GM23338 (cell line): Measurements from ENCODE around the gene C7orf25. TPM values are rescaled to one million over a fixed set of nuclear protein-coding genes. Genes with fewer than 3 reads are reported as not detected.

Experiments used
- ATAC-seq: fragments of 200-7000 bp; cut with Tn5 transposase; 3 replicates; pipeline ENCODE4 v1.9.1; 2020
- DNase-seq: peaks from one replicate; pipeline ENCODE4 v3.0.0-alpha.2; 2015; ENCODE audit warnings: low spot score
- H2AFZ ChIP-seq: fragments of 200-600 bp; sonication (generic); 2 replicates; pipeline ENCODE4 v1.8.0; 2016; ENCODE audit warnings: antibody characterized with exemption, mild to moderate bottlenecking, moderate library complexity
- H3F3A ChIP-seq: fragments of 200-600 bp; sonication (generic); replicated peaks from 2 replicates; pipeline ENCODE4 v1.8.0; 2017; ENCODE audit warnings: antibody characterized with exemption, mixed run types, low read depth
- H3K27ac ChIP-seq: fragments of 200-600 bp; sonication (generic); 2 replicates; pipeline ENCODE4 v1.6.1; 2016; ENCODE audit warnings: low read depth
- H3K27me3 ChIP-seq: fragments of 200-600 bp; sonication (generic); 2 replicates; pipeline ENCODE4 v1.8.0; 2016; ENCODE audit warnings: mild to moderate bottlenecking, mixed run types, moderate library complexity; ENCODE audit not compliant: insufficient read depth
- H3K36me3 ChIP-seq: fragments of 200-600 bp; sonication (generic); 2 replicates; pipeline ENCODE4 v1.8.0; 2016; ENCODE audit warnings: mild to moderate bottlenecking; ENCODE audit not compliant: insufficient read depth
- H3K4me1 ChIP-seq: fragments of 200-600 bp; sonication (generic); 2 replicates; pipeline ENCODE4 v1.8.0; 2016; ENCODE audit warnings: mild to moderate bottlenecking, moderate library complexity; ENCODE audit not compliant: insufficient read depth
- H3K4me2 ChIP-seq: fragments of 200-600 bp; sonication (generic); 2 replicates; pipeline ENCODE4 v1.7.1; 2017; ENCODE audit warnings: mixed run types
- H3K4me3 ChIP-seq: fragments of 200-600 bp; sonication (generic); 2 replicates; pipeline ENCODE4 v1.6.1; 2016; ENCODE audit warnings: mixed run types
- H3K79me2 ChIP-seq: fragments of 200-600 bp; sonication (generic); replicated peaks from 2 replicates; pipeline ENCODE4 v1.8.0; 2017; ENCODE audit warnings: mild to moderate bottlenecking; ENCODE audit not compliant: insufficient read depth
- H3K9me2 ChIP-seq: fragments of 200-600 bp; sonication (generic); 2 replicates; pipeline ENCODE4 v1.8.0; 2017; ENCODE audit not compliant: insufficient read depth
- H4K20me1 ChIP-seq: fragments of 200-600 bp; sonication (generic); replicated peaks from 2 replicates; pipeline ENCODE4 v1.8.0; 2017; ENCODE audit warnings: mild to moderate bottlenecking; ENCODE audit not compliant: insufficient read depth
- H3K27ac Mint-ChIP-seq: 2 replicates; pipeline ENCODE4 v1.8.0; 2020; ENCODE audit warnings: inconsistent platforms, mild to moderate bottlenecking, moderate library complexity, mixed read lengths
- H3K27me3 Mint-ChIP-seq: 3 replicates; pipeline ENCODE4 v1.8.0; 2022; ENCODE audit warnings: low read depth, mild to moderate bottlenecking, moderate library complexity, mixed read lengths, inconsistent platforms; ENCODE audit not compliant: insufficient read depth, poor library complexity
- H3K36me3 Mint-ChIP-seq: 3 replicates; pipeline ENCODE4 v1.8.0; 2021; ENCODE audit warnings: low read depth, mild to moderate bottlenecking, inconsistent platforms, moderate library complexity, mixed read lengths
- H3K4me1 Mint-ChIP-seq: 3 replicates; pipeline ENCODE4 v1.8.0; 2020; ENCODE audit warnings: mild to moderate bottlenecking, inconsistent platforms, mixed read lengths
- H3K4me3 Mint-ChIP-seq: 3 replicates; pipeline ENCODE4 v1.8.0; 2021; ENCODE audit warnings: moderate library complexity, mild to moderate bottlenecking, inconsistent platforms, mixed read lengths
- H3K9me3 Mint-ChIP-seq: 3 replicates; pipeline ENCODE4 v1.8.0; 2020; ENCODE audit warnings: moderate library complexity, mild to moderate bottlenecking, inconsistent platforms, mixed read lengths
- CREB1 ChIP-seq: fragments of 250-450 bp; sonication (Bioruptor Pico); IDR thresholded peaks from 2 replicates; pipeline ENCODE4 v1.5.0; 2020; ENCODE audit warnings: low read depth, mild to moderate bottlenecking, moderate library complexity
- JUNB ChIP-seq: IDR thresholded peaks from one replicate; pipeline ENCODE4 v1.6.1; 2016; ENCODE audit warnings: antibody characterized with exemption; ENCODE audit not compliant: unreplicated experiment
- STAT1 ChIP-seq: IDR thresholded peaks from one replicate; pipeline ENCODE4 v1.6.1; 2016; ENCODE audit warnings: antibody characterized with exemption; ENCODE audit not compliant: unreplicated experiment
- polyA plus RNA-seq: library from polyadenylated mRNA; unstranded; fragments of >200 nt; fragmentation: Nextera tagmentation; extraction: Ambion mirVana; gene quantifications from 2 replicates; pipeline ENCODE4 v1.2.1, GENCODE V29; 2016
- total RNA-seq: library from RNA; depleted of rRNA; stranded (reverse); fragments of >200 nt; shearing (Covaris generic); gene quantifications from 2 replicates; pipeline ENCODE4 v1.2.3, GENCODE V29; 2014
- TF ChIP-seq, protein P1 (sequence below): fragments of 250-450 bp; sonication (Bioruptor Pico); IDR thresholded peaks from 2 replicates; pipeline ENCODE4 v1.5.0; 2020; ENCODE audit warnings: mild to moderate bottlenecking, moderate library complexity
- TF ChIP-seq, protein P2 (sequence below), 2 experiments: fragments of 200-600 bp in 1 of 2; sonication (generic) in 1 of 2; conservative IDR thresholded peaks; 2 replicates each; pipeline versions ENCODE4 v1.5.1 to v1.6.1; 2016 to 2017; ENCODE audit warnings: antibody characterized with exemption in 2 of 2, low read depth in 2 of 2, mild to moderate bottlenecking in 2 of 2, moderate library complexity in 1 of 2

C7orf25 gene
- total and polyA plus RNA-seq, 2 experiments from 2014 or later: 1.7 to 8.7 TPM

DNA sequence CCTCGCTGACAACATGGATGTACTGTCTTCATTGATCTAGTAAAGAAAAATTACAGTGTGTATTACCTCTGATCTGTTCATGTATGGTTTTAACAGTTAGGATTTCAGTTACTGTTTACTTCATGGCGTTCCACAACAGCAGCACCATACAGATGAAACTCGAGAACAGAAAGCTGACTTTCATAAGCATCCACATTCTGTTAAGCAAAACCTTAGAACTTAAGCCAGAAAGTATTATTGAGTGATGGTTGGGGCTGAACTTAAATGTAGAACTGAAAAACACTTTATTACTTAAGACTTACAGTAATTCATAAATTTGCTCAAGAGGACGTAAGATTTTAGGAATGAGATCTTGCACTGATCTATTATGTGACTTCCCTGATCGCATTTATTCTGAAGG lies 24.0 kb upstream of the C7orf25 start:
- Histone ChIP-seq H3K4me1 (peaks cover 8% of the 10 kb centered on the region), H3K27me3 (no peaks in the 10 kb centered on the region), H3K36me3 (peaks cover 28% of the 10 kb centered on the region; the same call in 1 of the 2 replicates), H3F3A (no peaks in the 10 kb centered on the region; the same call in 1 of the 2 replicates), H3K27ac (no peak overlapping the region), H3K9me2 (no peaks in the 10 kb centered on the region), H2AFZ (no peak overlapping the region), H3K4me2 (no peak overlapping the region), H4K20me1 (peaks cover 26% of the 10 kb centered on the region), H3K79me2 (peaks cover 51% of the 10 kb centered on the region), H3K4me3 (no peak overlapping the region)
- ATAC-seq (no peak), DNase-seq (no peak)
- Mint-ChIP-seq H3K36me3 (peaks cover 43% of the 10 kb centered on the region), H3K27ac (no peak overlapping the region), H3K9me3 (no peaks in the 10 kb centered on the region), H3K27me3 (peaks cover 13% of the 10 kb centered on the region), H3K4me1 (no peaks in the 10 kb centered on the region; the same call in 2 of the 3 replicates), H3K4me3 (no peak overlapping the region)
- TF ChIP-seq CREB1 (CRISPR knock-in tag): no peak
- TF ChIP-seq STAT1: no peak
- no peak for TF ChIP-seq JUNB
- TF ChIP-seq, protein P1, sequence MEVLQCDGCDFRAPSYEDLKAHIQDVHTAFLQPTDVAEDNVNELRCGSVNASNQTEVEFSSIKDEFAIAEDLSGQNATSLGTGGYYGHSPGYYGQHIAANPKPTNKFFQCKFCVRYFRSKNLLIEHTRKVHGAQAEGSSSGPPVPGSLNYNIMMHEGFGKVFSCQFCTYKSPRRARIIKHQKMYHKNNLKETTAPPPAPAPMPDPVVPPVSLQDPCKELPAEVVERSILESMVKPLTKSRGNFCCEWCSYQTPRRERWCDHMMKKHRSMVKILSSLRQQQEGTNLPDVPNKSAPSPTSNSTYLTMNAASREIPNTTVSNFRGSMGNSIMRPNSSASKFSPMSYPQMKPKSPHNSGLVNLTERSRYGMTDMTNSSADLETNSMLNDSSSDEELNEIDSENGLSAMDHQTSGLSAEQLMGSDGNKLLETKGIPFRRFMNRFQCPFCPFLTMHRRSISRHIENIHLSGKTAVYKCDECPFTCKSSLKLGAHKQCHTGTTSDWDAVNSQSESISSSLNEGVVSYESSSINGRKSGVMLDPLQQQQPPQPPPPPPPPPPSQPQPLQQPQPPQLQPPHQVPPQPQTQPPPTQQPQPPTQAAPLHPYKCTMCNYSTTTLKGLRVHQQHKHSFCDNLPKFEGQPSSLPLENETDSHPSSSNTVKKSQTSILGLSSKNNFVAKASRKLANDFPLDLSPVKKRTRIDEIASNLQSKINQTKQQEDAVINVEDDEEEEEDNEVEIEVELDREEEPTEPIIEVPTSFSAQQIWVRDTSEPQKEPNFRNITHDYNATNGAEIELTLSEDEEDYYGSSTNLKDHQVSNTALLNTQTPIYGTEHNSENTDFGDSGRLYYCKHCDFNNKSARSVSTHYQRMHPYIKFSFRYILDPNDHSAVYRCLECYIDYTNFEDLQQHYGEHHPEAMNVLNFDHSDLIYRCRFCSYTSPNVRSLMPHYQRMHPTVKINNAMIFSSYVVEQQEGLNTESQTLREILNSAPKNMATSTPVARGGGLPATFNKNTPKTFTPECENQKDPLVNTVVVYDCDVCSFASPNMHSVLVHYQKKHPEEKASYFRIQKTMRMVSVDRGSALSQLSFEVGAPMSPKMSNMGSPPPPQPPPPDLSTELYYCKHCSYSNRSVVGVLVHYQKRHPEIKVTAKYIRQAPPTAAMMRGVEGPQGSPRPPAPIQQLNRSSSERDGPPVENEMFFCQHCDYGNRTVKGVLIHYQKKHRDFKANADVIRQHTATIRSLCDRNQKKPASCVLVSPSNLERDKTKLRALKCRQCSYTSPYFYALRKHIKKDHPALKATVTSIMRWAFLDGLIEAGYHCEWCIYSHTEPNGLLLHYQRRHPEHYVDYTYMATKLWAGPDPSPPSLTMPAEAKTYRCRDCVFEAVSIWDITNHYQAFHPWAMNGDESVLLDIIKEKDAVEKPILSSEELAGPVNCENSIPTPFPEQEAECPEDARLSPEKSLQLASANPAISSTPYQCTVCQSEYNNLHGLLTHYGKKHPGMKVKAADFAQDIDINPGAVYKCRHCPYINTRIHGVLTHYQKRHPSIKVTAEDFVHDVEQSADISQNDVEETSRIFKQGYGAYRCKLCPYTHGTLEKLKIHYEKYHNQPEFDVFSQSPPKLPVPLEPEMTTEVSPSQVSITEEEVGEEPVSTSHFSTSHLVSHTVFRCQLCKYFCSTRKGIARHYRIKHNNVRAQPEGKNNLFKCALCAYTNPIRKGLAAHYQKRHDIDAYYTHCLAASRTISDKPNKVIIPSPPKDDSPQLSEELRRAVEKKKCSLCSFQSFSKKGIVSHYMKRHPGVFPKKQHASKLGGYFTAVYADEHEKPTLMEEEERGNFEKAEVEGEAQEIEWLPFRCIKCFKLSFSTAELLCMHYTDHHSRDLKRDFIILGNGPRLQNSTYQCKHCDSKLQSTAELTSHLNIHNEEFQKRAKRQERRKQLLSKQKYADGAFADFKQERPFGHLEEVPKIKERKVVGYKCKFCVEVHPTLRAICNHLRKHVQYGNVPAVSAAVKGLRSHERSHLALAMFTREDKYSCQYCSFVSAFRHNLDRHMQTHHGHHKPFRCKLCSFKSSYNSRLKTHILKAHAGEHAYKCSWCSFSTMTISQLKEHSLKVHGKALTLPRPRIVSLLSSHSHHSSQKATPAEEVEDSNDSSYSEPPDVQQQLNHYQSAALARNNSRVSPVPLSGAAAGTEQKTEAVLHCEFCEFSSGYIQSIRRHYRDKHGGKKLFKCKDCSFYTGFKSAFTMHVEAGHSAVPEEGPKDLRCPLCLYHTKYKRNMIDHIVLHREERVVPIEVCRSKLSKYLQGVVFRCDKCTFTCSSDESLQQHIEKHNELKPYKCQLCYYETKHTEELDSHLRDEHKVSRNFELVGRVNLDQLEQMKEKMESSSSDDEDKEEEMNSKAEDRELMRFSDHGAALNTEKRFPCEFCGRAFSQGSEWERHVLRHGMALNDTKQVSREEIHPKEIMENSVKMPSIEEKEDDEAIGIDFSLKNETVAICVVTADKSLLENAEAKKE (CRISPR knock-in tag): no peak
- TF ChIP-seq, protein P2, sequence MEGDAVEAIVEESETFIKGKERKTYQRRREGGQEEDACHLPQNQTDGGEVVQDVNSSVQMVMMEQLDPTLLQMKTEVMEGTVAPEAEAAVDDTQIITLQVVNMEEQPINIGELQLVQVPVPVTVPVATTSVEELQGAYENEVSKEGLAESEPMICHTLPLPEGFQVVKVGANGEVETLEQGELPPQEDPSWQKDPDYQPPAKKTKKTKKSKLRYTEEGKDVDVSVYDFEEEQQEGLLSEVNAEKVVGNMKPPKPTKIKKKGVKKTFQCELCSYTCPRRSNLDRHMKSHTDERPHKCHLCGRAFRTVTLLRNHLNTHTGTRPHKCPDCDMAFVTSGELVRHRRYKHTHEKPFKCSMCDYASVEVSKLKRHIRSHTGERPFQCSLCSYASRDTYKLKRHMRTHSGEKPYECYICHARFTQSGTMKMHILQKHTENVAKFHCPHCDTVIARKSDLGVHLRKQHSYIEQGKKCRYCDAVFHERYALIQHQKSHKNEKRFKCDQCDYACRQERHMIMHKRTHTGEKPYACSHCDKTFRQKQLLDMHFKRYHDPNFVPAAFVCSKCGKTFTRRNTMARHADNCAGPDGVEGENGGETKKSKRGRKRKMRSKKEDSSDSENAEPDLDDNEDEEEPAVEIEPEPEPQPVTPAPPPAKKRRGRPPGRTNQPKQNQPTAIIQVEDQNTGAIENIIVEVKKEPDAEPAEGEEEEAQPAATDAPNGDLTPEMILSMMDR (conservative IDR thresholded peaks at IDR 0.05; ENCODE audit: low read depth in 2 of 2): no peak
